Stimulated activated CD4-positive, alpha-beta T cell treated with anti-CD3 and anti-CD28 coated beads, Interleukin-12 subunit alpha, Interleukin-12 subunit beta, amount 100 ng/mL, for 48 hours (primary cell): ENCODE data around the gene SLC12A8.

ENCODE experiments used
- DNase-seq, 3 donors: peaks; one replicate each; pipeline ENCODE4 v3.0.0-alpha.2; 2020; ENCODE audit warnings: low read depth in 2 of 3, low spot score in 1 of 3

The SLC12A8 gene

DNA sequence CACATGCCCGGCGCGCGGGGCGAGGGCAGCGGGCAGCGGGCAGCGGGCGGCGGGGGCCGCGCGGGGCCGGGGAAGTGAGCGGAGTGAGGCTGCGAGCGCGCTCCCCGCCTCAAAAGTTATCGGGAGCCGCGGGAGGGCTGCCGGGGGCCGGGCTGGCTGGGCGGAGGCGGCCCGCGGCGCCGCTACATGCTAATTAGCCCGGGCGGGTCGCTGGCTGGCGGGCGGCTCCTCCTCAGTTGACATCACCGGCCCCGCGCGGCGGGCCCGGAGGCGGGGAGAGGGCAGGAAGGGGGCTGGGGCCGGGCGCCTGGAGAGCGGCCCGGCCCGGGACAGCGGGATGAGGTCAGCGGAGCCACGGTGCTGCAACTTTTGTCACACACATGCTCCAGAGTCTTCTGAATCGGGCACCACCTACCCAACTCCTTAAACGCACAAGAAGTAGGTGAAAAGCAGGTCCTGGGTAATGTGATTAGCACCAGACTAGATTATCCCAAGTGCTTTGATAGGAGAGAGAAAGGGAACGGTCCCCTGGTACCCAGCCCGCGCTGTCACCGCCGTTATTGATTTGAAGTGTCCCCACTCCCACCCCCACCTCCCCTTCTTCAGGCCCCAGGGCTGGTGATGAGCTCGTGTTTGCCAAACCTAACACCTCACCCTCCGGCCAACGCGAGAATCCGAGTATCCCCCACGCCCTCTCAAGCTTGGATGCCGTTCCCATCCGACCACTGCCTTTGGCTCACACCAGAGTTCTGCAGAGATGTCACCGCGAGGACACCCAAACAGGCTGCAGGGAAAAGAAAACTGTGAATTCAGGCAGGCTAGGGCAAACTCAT lies 156.4 kb downstream of the SLC12A8 start, which contains the start of gene HEG1:
Gene HEG1, minus strand, starts transcription at position 85 of the 833 bp plus-strand sequence. CDS start 107 bp downstream, outside the sequence.
- DNase-seq, result peak; percentile 34 to 72 (median 53)

DNA sequence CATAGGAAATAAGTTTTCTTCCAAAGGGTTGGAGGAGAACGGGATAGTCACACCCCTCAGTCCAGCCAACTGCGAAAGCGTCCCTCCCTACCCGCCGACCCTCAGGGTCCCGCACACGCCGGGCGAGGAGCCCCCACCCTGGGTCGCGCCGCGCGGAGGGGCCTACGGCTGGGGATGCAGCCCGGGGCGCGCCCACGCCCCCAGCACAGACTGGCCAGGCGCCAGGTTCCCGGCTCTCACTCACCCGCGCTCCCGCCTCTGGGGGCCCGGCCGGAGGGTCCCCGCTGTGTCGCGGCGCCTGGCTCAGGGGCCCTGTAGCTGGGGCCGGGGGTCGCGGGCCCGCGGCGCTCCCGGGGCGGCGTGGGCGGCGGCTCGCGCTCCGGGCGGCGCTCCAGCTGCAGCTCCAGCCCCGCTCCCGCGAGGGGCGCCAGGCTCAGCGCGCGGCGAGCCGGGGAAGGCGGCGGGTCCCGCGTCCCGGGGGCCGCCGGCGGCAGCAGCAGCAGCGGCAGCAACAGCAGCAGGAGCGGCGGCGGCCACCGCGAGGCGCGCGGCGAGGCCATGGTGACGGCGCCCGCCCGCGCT lies 157.1 kb downstream of the SLC12A8 start:
- DNase-seq, result no peak

- no peak for DNase-seq
Observed at GRCh38 chr3:125054449-125055329, 157.9 kb downstream of the SLC12A8 start.

- DNase-seq, result no peak
Observed at GRCh38 chr3:125054062-125054448, 158.5 kb downstream of the SLC12A8 start.

- DNase-seq, result no peak
Observed at GRCh38 chr3:125053304-125053699, 159.2 kb downstream of the SLC12A8 start.

- DNase-seq, result no peak
Observed at GRCh38 chr3:125052624-125053303, 159.8 kb downstream of the SLC12A8 start.

GRCh38 chr3:125051715-125052581 lies 160.6 kb downstream of the SLC12A8 start:
- DNase-seq, result peak; percentile 27 to 44 (median 40)

DNA sequence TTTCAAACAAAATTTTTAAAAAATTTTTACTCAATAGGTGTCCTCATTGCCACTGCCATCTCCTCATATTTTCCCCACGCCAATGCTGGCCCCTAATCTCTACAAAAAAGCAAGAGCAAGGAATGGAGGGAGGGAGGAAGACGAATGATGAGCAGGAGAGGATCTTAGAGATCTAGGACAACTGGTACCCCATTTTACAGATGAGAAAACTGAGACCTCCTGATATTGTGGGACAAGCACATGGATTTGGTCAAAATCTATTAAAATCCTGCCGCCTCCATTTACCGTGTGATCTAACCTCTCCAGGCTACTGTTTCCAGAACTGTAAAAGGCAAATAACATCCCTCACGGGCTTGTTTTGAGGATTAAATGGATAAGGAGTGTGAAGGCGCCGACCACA lies 161.3 kb downstream of the SLC12A8 start:
- no peak for DNase-seq

GRCh38 chr3:125050488-125051090 lies 162.0 kb downstream of the SLC12A8 start:
- DNase-seq, result no peak

DNA sequence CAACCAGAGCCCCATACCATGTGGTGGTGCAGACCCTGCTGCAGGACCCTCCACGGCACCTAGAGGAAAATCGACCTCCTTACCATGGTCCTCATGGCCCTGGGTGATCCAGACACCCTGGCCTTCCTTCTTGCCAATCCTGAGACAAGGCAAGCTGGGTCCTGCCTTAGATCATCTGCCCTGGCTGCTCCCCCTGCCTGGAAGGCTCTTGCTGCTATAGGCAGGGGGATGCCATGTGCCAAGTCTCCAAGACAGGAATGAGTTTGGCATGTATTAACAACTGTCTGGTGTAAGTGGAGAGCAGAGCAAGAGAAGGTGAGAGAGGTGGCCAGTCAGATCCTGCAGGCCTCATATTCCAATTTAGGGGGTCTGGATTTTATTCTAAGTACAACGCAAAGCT lies 164.3 kb downstream of the SLC12A8 start:
- no peak for DNase-seq

- no peak for DNase-seq
Observed at GRCh38 chr3:125045965-125046364, 166.6 kb downstream of the SLC12A8 start.

GRCh38 chr3:125045194-125045593 lies 167.4 kb downstream of the SLC12A8 start:
- DNase-seq, result no peak

- DNase-seq, result no peak
Observed at GRCh38 chr3:125043599-125044151, 168.9 kb downstream of the SLC12A8 start.

DNA sequence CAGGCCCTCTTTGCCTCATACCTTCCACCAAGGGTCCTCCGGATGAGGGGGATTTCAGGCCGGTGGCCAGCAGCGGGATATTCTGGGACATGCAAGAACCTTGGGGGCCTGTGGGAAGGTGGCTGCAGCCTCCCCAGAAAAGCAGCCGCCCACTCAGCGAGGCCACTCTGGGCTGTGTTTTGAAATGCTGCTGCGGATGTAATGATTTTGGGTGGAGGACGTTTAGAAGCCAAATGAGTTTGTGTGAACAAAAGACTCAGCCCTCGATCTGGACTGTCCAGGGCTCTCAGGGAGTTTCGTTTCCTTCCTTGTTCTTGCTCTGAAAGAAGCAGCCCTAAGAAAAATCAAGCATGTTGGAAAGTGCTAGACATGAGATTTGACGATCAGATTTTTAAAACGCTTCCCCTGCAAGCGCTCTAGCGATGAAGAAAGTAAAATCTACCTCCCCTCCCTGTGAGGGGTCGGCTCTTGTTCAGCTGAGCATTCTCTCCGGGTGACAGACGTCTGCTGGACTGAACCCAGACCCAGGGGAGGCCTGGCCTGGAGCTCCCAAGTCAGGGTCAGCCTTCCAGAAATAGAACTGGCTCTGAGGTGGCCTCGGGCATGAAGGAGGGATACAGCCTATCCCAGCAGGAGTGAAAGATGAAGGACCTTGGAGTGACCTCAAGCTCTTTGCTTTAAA lies 169.7 kb downstream of the SLC12A8 start:
- DNase-seq, result no peak

GRCh38 chr3:125039131-125040100 lies 173.1 kb downstream of the SLC12A8 start:
- DNase-seq, result no peak

DNA sequence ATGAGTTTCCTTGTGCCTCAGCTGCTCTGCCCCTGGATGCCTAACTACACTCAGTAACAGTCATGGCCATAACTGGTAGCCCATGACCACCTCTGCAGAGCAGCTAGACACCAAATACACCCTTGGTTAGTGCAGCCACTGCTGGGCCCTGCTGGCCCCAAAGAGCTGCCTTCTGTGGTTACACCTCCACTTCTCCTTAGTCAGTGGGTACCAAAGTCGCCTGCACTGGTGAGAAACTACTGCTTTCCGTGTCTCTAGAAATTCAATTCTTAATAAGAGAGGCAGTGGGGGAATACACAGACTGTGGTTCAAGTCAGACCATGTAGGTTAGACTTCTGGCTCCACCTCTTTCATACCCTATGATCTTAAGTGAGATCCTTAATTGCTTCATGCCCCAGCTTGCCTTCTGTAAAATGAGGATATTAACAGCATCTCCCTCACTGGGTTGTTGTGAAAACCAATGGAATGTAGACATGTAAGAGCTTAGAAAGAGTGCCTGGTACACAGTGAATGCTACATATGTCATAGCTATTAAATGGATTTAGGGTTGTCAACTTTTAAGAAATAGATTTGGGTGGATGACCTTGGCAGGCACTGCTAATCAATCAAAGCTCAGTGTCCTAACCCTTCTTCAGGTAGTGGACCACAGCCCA lies 174.9 kb downstream of the SLC12A8 start:
- DNase-seq, result no peak

GRCh38 chr3:125035217-125035616 lies 177.3 kb downstream of the SLC12A8 start:
- DNase-seq, result no peak
